Pancreas (tissue), 10 donors: ENCODE measurements around the gene NKD1. TPM values are rescaled to one million over a fixed set of nuclear protein-coding genes. Genes with fewer than 3 reads are reported as not detected.

Experiments used
- ATAC-seq, 4 donors: fragments of 200-7000 bp; cut with Tn5 transposase; one replicate each; pipeline versions ENCODE4 v1.8.0 to v1.9.1; 2020; ENCODE audit warnings: mild to moderate bottlenecking in 4 of 4, moderate library complexity in 4 of 4
- DNase-seq, 6 donors: peaks; one replicate each; pipeline ENCODE4 v3.0.0-alpha.2; 2020
- FAIRE-seq: peaks from 2 replicates; lab custom pipeline; 2012; peaks lifted over from hg19 to GRCh38; lab: Jason Lieb, UNC
- H3K27ac ChIP-seq, 4 donors: fragments of 200-600 bp; sonication (generic); 1 replicate in 3 of 4; 2 replicates in 1 of 4; pipeline versions ENCODE4 v1.5.0 to v1.8.0; 2020
- H3K27me3 ChIP-seq, 4 donors: fragments of 200-600 bp; one replicate each; pipeline ENCODE4 v1.8.0; 2021
- H3K36me3 ChIP-seq, 3 donors: fragments of 200-600 bp; sonication (generic) in 1 of 3; one replicate each; pipeline versions ENCODE4 v1.5.0 to v1.8.0; 2020 to 2021
- H3K4me1 ChIP-seq, 3 donors: fragments of 200-600 bp; one replicate each; pipeline ENCODE4 v1.8.0; 2021
- H3K4me3 ChIP-seq, 4 donors: fragments of 200-600 bp; sonication (generic) in 2 of 4; one replicate each; pipeline versions ENCODE4 v1.5.0 to v1.8.0; 2020 to 2021
- H3K9me3 ChIP-seq, 4 donors: fragments of 200-600 bp; one replicate each; pipeline ENCODE4 v1.8.0; 2021
- CTCF ChIP-seq, 4 donors: fragments of 200-600 bp; sonication (generic) in 3 of 4; IDR thresholded peaks; one replicate each; pipeline versions ENCODE4 v1.5.0 to v1.8.0; 2021; ENCODE audit warnings: antibody characterized with exemption in 4 of 4
- WGBS, 2 donors: extraction: QIAGEN DNeasy Blood & Tissue Kit; methylation state at CpG; one replicate each; pipeline ENCODE4 v1.1.7; 2013; 5-methylcytosine and 5-hydroxymethylcytosine counted together
- intact Hi-C, 3 donors: fragments of 100-400 bp; cut with DNase I; formaldehyde crosslinking; loops; one replicate each; pipeline versions ENCODE4 v1.11.1 to v1.14.2; 2022
- polyA plus RNA-seq, 2 donors: library from polyadenylated mRNA; stranded (reverse); fragments of 200-250 nt; gene quantifications; one replicate each; pipeline ENCODE4 v1.2.3, GENCODE V29; 2013
- total RNA-seq, 6 donors: library from RNA; stranded (reverse); fragmentation: NEBNext Ultra II Directional in 4 of 6; extraction: Animal tissue kit (Norgen Biotek cat#: 25700) in 4 of 6; gene quantifications; one replicate each; pipeline versions ENCODE4 v1.2.1 to v1.2.4, GENCODE V29; 2021 to 2023
- donor health status: healthy with polysubstance abuse.
- donor health status: DM: no; HTN: no; CAD: no; lungs with moderate emphysema.
- donor health status: DM: no; HTN: no; CAD: no.
- donor health status: control.
- donor health status: control.
- donor health status: Bipolar disorder and iron deficiency.
- donor health status: DM: yes; HTN: yes; CAD: no.
- donor health status: DM: no; HTN: no; CAD: no.
- donor health status: DM: no; HTN: no; CAD: no.
- donor health status: DM: yes; HTN: yes; CAD: no.

NKD1 gene
- total and polyA plus RNA-seq, 8 donors: 0.45 to 5.8 (median 4.4) TPM

GRCh38 chr16:50631249-50631984 is 83.2 kb downstream of the NKD1 start:
- H3K36me3 ChIP-seq: no peaks in the 10 kb centered on the region
- no peaks in the 10 kb centered on the region for H3K27me3 ChIP-seq
- intact Hi-C loops: no loop called here
- TF ChIP-seq CTCF (IDR thresholded peaks at IDR 0.05): no peak
- ATAC-seq (no peak), DNase-seq (no peak), FAIRE-seq (no peak)
- no peak overlapping the region for H3K27ac ChIP-seq
- WGBS, 2 donors: 69 to 77% methylated on average over 8 of the region's 8 CpGs
- no peaks in the 10 kb centered on the region for H3K9me3 ChIP-seq
- no peak overlapping the region for H3K4me3 ChIP-seq
- H3K4me1 ChIP-seq: no peaks in the 10 kb centered on the region

- FAIRE-seq: no peak
Measured at GRCh38 chr16:50631985-50632576, 83.9 kb downstream of the NKD1 start.

GRCh38 chr16:50632927-50633800 is 85.0 kb downstream of the NKD1 start:
- TF ChIP-seq CTCF (IDR thresholded peaks at IDR 0.05): no peak
- no peaks in the 10 kb centered on the region for H3K4me1 ChIP-seq
- no peak overlapping the region for H3K4me3 ChIP-seq
- H3K27me3 ChIP-seq: no peaks in the 10 kb centered on the region
- no peak for ATAC-seq
- H3K36me3 ChIP-seq: no peaks in the 10 kb centered on the region
- H3K9me3 ChIP-seq: no peaks in the 10 kb centered on the region
- DNase-seq: no peak
- FAIRE-seq: no peak
- intact Hi-C loops: no loop called here
- 94% methylated on average over 29 to 30 of the region's 30 CpGs for WGBS, 2 donors
- H3K27ac ChIP-seq: no peak overlapping the region

More at GRCh38 chr16:50631985-50632576, 83.9 kb downstream of the NKD1 start:
- no peak overlapping the region for H3K4me3 ChIP-seq
- WGBS, 2 donors: 92 to 95% methylated on average over 22 of the region's 22 CpGs
- no peaks in the 10 kb centered on the region for H3K9me3 ChIP-seq
- no peaks in the 10 kb centered on the region for H3K4me1 ChIP-seq
- H3K36me3 ChIP-seq: no peaks in the 10 kb centered on the region
- no peak overlapping the region for H3K27ac ChIP-seq
- intact Hi-C loops: no loop called here
- no peak for TF ChIP-seq CTCF (IDR thresholded peaks at IDR 0.05)
- DNase-seq (no peak), ATAC-seq (no peak)
- no peaks in the 10 kb centered on the region for H3K27me3 ChIP-seq

- Histone ChIP-seq H3K9me3 (no peaks in the 10 kb centered on the region), H3K4me1 (no peaks in the 10 kb centered on the region), H3K36me3 (no peaks in the 10 kb centered on the region), H3K27ac (no peak overlapping the region), H3K27me3 (no peaks in the 10 kb centered on the region), H3K4me3 (no peak overlapping the region)
- ATAC-seq (no peak), FAIRE-seq (no peak), DNase-seq (no peak)
- TF ChIP-seq CTCF (IDR thresholded peaks at IDR 0.05): no peak
- intact Hi-C loops: no loop called here
- WGBS, 2 donors: 89 to 90% methylated on average over 7 of the region's 7 CpGs
Measured at GRCh38 chr16:50634090-50634489, 85.9 kb downstream of the NKD1 start.
